Embryonic facial prominence (tissue), 1 donor: ENCODE measurements around the gene KPNA6.
"Not testable (repeated sequence)": the region's sequence is repeated elsewhere in the genome, so short reads cannot be mapped to it uniquely, and the experiment has no call there.

Source experiments
- DNase-seq: peaks from one replicate; pipeline ENCODE4 v3.0.0-alpha.2; 2016; ENCODE audit errors: extremely low spot score

KPNA6 gene

DNA sequence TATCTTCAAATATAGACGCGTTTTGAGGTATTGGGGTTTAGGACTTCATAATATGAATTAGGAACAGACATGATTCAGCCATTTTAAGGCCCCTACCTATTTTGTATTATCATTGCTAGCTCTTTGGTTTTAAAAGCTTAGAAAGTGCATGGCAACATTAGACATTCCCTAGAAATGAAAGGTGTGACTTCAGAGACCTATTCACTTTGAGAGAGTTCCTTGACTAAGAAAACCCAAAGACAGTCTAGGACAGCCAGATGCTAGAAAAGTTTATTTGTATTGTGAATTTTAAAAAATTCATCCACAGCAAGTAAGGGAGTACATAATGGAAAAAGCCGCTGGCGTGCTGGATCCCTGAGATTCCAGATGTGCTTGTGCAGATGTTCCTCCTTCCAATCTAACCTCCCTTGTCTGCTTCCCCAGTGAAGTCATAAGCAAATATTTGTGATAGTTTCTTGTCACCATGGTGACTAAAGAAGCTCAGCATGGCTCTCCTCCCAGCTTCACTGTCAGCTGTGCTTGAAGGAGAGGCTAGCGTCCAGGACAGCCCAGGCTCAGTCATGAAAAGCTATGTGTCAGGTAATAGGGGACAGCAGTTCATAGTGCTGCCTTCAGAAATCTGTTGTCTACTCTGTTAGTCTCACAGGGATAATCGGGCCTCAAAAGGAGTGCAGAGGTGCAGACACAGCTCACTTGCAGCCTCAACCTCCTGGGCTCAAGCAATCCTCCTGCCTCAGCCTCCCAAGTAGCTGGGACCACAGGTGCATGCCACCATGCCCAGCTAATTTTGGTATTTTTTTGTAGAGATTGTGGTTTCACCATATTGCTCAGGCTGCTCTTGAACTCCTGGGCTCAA lies 34.8 kb downstream of the KPNA6 start:
- peak; percentile 47 for DNase-seq

DNA sequence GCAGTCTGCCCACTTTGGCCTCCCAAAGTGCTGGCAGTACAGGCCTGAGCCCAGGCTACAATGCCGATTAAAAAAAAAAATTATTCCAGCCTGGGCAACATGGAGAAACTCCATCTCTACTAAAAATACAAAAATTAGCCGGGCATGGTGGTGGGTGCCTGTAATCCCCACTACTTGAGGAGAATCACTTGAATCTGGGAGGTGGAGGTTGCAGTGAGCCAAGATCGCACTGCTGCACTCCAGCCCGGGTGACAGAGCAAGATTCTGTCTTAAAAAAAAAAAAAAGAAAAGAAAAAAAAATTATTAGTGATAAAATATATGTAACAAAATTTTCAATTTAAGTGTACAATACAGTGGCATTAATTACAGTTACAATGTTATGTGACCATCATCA lies 35.4 kb downstream of the KPNA6 start:
- DNase-seq, result not testable (repeated sequence)

DNA sequence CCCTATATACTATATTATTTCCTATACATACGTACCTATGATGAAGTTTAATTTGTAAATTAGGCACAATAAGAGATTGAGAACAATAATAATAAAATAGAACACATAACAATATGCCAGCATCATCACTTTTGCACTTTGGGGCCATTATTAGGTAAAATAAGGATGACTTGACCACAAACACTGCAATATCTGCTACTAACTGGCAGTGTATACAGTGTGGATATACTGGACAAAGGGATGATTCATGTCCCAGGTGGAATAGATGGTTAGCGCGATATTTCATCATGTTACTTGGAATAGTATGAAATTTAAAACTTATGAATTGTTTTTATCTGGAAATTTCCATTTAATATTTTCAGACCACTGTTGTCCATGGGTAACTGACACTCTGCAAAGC lies 36.2 kb downstream of the KPNA6 start:
- no peak for DNase-seq

DNA sequence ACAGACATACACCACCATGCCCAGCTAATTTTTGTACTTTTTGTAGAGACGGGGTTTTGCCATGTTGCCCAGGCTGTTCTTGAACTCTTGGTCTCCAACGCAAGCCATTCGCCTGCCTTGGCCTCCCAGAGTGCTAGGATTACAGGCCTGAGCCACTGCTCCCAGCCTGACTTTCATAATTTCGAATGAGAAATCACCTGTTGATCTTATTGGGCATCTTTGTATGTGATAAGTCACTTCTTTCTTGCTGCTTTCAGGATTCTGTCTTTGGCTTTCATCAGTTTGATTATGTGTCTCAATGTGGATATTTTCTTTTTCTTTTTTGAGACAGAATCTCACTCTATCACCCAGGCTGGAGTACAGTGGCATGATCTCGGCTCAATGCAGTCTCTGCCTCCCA lies 39.9 kb downstream of the KPNA6 start:
- not testable (repeated sequence) for DNase-seq

DNA sequence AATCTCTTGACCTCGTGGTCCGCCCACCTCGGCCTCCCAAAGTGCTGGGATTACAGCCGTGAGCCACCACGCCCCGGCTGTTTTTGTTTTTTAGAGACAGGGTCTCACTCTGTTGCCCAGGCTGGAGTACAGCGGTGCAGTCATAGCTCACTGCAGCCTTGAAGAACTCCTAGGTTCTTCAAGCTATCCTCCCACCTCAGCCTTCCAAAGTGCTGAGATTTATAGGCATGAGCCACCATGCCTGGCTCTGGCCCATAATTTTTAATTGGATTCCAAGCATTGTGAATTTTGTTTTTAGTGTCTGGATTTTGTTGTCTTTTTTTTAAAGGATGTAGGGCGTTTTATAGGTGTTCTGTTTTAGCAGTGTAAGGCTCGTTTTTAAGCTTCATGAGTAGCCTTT lies 43.0 kb downstream of the KPNA6 start:
- no peak for DNase-seq

DNA sequence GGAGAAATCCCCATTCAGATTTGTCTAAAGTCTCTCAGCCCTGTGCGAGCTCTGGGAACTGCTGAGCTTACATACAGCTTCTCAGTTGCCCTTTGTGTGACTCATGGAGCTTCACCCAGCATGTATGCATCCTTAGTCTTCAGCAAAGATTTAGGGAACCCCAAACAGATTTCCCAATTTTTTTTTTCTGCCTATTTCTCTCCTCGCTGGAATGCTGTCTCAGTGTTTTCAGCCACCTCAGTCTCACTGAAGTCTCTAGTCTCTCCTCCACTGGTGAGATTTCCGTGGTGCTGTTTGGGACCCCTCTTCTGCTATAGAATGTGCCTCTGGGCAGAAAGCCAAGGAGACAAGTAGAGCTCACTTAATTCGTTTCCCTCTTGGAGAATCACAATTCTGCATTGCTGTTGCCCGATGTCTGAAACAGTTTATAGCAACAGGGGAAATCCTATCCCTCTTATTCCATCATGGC lies 43.5 kb downstream of the KPNA6 start:
- DNase-seq, result peak; percentile 62

DNA sequence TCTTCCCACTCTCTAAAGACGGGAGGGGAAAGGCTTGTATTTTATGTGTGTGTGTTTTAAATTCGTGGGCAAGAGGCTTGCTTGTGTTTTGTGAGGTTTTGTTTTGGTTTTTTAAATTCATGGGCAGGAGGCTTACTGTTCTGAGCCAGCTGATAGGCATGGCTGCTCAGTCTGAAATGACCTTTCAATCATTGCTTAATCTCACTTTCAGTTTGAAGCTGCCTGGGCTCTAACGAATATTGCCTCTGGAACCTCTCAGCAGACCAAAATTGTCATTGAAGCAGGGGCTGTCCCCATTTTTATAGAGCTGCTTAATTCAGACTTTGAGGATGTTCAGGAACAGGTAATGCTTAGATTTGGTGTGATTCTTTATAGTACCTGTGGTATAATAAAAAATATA lies 51.3 kb downstream of the KPNA6 start:
- no peak for DNase-seq

DNA sequence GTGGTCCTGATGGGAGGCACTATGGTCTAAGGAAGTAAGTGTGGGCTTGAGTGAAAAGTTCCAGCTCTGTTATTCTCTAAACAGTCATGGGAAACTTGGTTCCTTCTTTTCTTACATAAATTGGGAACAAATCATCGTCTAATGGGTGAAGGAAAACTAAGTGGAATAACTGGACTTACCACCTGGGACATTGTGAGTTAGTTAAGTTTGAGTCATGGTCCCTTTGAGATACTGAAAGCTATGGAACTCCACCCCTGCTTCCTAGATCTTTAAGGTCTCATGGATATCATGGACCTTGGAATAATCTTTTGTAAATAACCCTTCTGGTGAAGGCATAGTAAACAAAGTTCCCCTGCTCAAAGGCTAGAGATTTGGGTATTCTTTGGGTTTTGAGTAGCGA lies 55.5 kb downstream of the KPNA6 start:
- no peak for DNase-seq

DNA sequence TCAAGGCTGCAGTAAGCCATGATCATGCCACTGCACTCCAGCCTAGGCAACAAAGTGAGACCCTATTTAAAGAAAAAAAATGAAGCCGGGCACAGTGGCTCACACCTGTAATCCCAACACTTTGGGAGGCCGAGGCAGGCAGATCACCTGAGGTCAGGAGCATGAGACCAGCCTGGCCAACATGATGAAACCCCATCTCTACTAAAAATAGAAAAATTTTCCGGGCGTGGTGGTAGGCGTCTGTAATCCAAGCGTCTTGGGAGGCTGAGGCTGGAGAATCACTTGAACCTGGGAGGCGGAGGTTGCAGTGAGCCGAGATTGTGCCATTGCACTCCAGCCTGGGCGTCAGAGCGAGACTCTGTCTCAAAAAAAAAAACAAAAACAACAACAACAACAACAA lies 57.8 kb downstream of the KPNA6 start:
- not testable (repeated sequence) for DNase-seq

DNA sequence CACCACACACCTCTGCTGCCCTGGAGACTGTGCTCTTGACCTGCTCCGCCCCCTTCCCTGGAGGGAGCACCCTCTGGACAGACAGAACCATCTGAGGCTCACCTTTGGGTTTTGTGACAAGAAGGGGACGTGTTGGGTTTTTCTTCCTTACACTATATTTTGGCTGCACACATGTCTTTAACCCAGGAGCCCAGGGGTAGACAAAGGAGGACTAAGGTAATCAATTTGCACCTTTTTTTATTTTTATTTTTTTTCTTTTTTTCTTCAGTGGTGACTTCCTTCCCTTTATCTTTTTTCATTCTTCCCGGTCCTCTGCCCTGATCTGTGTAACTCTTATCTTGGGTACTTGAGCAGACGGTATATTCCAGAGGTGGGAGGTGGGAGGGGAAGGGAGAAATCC lies 63.1 kb downstream of the KPNA6 start:
- DNase-seq, result no peak

DNA sequence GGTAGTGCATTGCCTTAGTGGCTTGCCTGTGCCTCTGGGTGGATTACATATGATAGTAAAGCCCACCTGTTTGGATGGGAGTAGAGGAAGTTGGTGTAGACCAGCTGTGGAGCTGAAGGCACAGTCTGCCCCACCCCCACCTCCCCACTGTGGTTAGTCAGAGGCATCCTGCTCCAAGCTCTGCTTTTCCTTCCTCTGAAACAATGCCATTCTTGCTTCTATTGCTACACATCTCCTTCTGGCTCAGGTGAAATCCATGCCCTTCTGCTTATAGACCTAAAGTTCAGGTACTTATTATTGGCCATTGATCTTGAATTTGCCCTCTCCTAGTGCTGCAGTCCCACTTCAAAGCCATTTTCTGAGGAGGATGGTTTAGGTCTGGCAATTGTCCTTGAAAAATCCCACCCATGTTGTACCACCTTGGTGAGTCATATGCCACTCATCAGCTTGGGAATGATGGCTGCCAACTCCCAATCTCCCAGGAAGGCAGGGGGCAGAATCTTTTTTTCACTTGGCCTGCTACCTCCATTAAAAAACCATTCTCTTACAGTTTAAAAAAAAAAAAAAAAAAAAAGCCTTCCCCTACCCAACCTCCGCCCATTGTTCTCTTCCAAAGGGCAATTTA lies 64.9 kb downstream of the KPNA6 start:
- no peak for DNase-seq

DNA sequence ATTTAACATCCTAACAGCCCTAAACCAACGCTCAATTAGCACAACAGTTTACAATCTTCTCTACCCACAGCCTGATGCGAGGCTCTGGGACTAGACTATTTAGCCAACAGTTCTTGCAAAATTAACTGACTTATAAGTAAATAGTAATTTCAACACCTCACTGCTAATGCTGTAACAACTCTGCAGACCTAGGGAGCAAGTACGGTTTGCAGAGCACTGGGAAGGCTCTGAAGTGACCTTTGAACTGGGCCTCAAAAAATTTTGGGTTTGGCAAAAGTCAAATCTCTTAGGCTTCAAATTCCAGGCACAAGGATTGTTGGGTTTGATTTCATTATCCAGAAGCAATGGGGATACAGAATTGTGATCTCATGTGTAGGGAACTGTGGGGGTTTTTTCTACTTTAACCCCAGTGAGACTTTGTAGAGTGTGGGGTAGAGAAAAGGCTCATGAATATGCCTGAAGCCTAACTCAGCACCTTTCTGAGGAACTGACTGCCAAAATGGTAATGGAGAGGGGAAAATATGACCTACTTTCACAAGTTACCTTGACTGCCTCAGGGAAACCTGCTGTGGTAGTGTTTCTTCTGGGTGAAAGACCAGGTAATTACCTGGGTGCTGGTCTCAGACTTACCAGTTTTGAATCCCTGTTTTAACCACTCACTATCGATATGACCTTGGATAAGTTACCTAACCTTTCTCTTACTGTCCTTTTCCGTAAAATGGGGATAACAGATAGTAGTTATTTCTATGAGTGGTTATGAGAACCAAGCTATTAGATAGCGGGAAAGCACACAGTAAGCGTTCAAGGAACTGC lies 70.7 kb downstream of the KPNA6 start:
- no peak for DNase-seq

DNA sequence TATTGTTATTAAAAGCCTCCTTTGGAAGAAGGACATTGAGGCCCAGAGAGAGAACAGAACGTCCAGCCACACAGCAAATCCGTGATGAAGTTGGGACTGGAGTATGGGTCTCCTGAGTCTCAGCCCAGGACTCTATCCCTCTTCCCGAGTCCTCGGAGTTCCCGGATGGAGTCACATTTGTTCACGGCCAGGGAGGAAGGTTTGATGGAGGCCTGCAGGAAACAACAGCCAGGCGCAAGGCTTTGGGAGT lies 71.3 kb downstream of the KPNA6 start:
- DNase-seq, result no peak

DNA sequence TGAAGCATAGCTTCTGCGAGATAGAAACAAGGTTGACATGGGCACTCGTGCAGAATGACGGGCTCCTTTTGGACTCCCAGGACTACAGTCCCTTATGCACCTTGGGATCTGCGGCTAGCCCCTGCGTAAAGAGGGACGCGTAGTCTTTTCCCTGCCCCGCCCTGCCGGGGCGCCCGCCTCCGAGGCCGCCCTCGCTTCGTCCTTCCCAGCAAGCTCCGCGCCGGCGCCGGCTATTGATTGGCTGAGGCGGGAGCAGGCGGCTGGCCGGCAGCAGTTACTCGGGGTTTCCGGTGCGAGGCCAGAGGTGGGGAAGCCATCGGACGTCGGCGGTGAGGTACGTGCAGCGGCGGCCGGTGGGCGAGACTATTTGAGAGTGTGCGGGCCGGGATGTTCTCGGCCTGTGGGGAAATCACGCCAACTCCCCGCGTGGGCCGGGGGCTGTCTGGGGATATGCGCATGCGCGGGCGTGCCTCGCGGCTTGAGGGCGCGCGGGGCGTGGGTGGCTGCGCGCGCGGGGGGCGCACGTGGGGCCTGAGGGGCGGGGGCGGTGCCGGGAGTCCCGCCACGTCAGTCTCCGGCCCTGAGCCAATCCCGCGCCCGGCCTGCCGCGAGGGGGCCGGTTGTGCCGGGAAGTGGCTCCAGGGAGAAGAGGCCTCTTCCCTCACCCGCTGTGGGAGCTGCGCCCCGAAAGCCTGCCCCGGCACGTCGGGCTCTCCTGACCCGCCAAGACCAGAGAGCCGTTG lies 71.8 kb downstream of the KPNA6 start, which contains the start of gene TXLNA:
Gene TXLNA (plus strand): TSS at position 233 of the 743 bp plus-strand sequence. CDS start 671 bp downstream, outside the sequence.
- DNase-seq, result peak; percentile 82

DNA sequence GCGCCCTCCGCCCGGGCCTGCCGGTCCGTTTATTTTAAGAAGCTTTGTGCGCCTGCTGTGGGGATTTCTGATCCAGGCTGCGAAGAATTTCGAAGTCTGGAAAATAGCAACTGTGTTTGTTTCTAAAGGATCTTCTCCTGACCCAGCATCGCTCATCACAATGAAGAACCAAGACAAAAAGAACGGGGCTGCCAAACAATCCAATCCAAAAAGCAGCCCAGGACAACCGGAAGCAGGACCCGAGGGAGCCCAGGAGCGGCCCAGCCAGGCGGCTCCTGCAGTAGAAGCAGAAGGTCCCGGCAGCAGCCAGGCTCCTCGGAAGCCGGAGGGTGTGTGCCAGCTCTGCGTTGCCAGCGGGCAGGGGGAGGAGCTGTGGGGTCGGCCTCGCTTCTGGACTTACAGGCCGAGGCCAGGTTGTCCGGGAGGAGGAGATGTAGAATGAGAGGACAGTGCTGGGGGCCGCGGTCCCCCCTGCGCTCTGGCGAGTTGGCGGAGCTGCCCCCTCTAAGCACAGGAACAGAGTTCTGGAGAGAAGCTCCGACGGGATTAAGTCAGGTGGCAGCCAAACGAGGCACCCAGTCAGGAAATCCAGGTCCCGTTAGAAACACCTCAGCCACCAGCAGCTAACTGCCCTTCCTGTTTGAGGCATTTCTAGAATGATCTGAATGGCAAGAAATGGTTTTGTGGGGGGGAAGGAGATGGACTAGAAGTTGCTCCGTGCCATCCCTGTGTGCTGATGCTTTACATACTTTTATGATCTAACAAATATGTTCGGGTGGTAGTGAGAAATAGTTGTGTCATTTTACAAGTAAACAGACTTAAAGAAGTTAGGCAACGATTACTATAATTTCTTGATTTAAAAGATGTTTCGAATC lies 72.6 kb downstream of the KPNA6 start:
- no peak for DNase-seq

DNA sequence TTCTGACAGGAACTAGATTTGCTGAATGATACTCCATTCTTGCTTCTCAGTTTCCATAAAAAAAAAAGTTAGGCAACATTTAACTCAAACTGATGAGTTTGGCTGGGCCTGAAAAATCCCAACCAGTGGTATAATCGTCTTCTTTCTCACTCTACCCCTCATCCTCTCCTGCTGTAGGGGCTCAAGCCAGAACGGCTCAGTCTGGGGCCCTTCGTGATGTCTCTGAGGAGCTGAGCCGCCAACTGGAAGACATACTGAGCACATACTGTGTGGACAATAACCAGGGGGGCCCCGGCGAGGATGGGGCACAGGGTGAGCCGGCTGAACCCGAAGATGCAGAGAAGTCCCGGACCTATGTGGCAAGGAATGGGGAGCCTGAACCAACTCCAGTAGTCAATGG lies 73.2 kb downstream of the KPNA6 start:
- DNase-seq, result no peak

DNA sequence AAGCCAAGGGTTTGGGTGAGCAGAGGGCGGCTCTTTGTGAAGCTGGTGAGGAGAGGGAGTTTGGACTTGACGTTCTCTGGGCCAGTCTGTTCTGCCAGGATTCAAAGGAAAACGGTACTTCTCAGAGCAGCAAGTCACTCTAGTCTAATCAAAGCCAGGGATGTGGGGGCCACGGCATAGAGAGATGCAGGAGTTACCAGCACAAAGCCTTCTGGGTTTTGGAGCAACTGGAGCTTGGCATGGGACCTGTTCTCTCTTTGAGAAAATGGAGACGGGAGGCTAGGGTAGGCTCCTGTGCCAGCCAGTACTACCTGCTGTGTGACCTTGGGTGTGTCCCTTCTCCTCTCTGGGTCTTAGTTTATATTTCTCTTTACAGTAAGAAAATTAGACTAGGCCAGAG lies 73.7 kb downstream of the KPNA6 start:
- DNase-seq, result no peak

DNA sequence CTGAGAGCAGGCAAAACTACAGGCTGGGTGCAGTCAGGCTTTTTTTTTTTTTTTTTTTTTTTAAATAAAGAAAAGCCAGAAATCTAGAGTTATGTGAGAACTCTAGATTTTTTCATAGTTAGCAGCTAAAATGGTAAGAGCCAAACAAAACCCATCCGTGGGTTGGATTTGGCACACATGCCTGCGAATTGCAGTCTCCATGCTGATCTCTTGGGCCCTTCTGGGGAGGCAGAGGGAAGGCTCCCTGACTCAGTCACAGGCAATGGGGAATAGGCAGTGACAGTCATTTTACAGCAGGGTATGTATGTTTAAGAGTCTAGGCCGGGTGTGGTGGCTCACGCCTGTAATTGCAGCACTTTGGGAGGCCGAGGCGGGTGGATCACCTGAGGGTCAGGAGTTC lies 74.2 kb downstream of the KPNA6 start:
- no peak for DNase-seq

DNA sequence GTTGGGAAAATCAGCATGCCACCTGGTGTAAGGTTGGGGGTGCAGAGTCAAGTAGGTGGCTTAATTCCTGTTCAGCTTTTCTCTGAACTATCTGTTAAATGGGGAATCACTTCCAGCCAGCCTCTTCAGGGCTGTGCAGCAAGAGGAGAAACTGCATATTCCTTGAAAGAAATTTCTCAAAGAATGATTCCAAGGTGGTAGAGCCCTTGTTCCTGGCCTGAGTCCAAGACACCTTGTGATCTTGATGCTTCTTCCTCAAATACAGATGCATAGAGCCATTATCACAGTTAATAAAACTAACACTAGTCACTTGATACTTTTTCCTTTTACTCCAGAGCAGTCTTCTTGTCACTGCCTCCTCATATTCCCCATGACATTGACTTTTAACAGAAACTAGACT lies 76.8 kb downstream of the KPNA6 start:
- DNase-seq, result no peak

DNA sequence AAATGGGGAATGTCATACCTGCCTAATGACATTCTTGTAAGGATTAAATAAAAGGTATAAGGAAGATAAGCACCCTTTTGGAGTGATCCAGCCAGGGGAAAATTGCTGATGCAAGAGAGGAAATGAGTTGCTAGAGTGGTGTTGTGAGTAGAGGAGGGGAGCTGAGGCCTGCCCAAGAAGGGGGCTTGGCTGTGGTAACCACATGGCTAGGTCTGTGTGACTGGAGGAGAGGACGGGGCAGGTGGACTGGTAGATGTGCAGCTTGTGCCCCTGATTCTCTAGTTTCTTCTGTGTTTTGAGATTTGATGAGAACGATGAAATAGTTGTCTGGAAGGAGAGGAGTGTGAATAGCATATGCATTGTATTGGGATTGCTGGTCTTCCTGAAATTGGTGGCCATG lies 78.2 kb downstream of the KPNA6 start:
- no peak for DNase-seq

DNA sequence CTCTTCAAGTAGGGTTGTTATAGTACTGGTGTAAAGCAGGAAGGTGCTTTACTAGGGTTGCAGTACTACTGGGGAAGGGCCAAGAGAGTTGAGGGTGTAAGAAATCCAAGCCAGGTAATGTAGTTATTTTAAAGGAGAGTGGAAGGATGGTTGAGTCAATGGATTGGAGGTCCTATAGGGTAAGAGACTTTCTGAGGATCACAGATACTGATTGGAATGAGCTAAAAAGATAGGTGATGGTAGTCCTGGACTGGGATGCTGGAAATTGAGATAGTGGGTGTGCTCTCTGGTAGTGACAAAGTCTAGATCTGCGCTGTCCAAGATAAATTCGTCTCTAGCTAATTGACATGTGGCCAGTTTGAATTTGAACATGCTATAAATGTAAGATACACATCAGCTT lies 78.6 kb downstream of the KPNA6 start:
- DNase-seq, result no peak
